22Rv1 (cell line): Measurements from ENCODE around the gene C1QTNF3.

Experiments used
- CTCF ChIP-seq: fragments of 450-650 bp; IDR thresholded peaks from 2 replicates; pipeline ENCODE4 v1.5.1; 2017; ENCODE audit warnings: mild to moderate bottlenecking
- ZFX ChIP-seq: fragments of 450-650 bp; IDR thresholded peaks from 2 replicates; pipeline ENCODE4 v1.6.1; 2017; ENCODE audit warnings: antibody characterized with exemption, borderline replicate concordance

- TF ChIP-seq CTCF (no peak), ZFX (no peak)
Observed at GRCh38 chr5:34012791-34013190, 30.2 kb downstream of the C1QTNF3 start.
